H1 (cell line): ENCODE results near the gene SRRT. TPM values are rescaled to one million over a fixed set of nuclear protein-coding genes. Genes with fewer than 3 reads are reported as not detected.

Experiments
- CTCF ChIA-PET: fragments of 300-600 bp; sonication (Branson Sonifier 250); formaldehyde crosslinking; loops from one replicate; lab custom pipeline; 2021; ENCODE audit not compliant: partially characterized antibody; lab: Charles Lee
- POLR2A ChIA-PET: fragments of 300-600 bp; sonication (Branson Sonifier 250); formaldehyde crosslinking; loops from one replicate; lab custom pipeline; 2021; ENCODE audit warnings: inconsistent platforms; ENCODE audit not compliant: partially characterized antibody; lab: Charles Lee
- DNase-seq, 2 experiments: peaks; one replicate each; pipeline versions ENCODE4 v3.0.0 to v3.0.0-alpha.2; 2010 to 2022; ENCODE audit warnings: low spot score in 2 of 2, low read depth in 1 of 2, mixed read lengths in 1 of 2
- FAIRE-seq: peaks from 2 replicates; lab custom pipeline; 2011; peaks lifted over from hg19 to GRCh38; lab: Jason Lieb, UNC
- H2AFZ ChIP-seq: 2 replicates; pipeline ENCODE4 v1.8.1; 2012; ENCODE audit warnings: low read length, inconsistent platforms
- H2AK5ac ChIP-seq: 2 replicates; pipeline ENCODE4 v1.6.1; 2013; ENCODE audit warnings: low read depth, low read length
- H2BK120ac ChIP-seq: replicated peaks from 2 replicates; pipeline ENCODE3; 2013; ENCODE audit warnings: low read depth, low read length, inconsistent platforms
- H2BK12ac ChIP-seq: 2 replicates; pipeline ENCODE4 v1.6.1; 2013; ENCODE audit warnings: low read depth, low read length
- H2BK15ac ChIP-seq: 2 replicates; pipeline ENCODE4 v1.6.1; 2013; ENCODE audit warnings: low read length
- H2BK20ac ChIP-seq: 2 replicates; pipeline ENCODE4 v1.6.1; 2013; ENCODE audit warnings: low read length
- H2BK5ac ChIP-seq: 2 replicates; pipeline ENCODE4 v1.6.1; 2013; ENCODE audit warnings: low read depth, low read length
- H3K14ac ChIP-seq: 2 replicates; pipeline ENCODE4 v1.6.1; 2013; ENCODE audit warnings: inconsistent platforms; ENCODE audit not compliant: insufficient read length
- H3K18ac ChIP-seq: 2 replicates; pipeline ENCODE4 v1.6.1; 2013; ENCODE audit warnings: low read length; ENCODE audit errors: extremely low read depth
- H3K23ac ChIP-seq: 2 replicates; pipeline ENCODE4 v1.6.1; 2013; ENCODE audit warnings: inconsistent platforms; ENCODE audit not compliant: insufficient read length
- H3K23me2 ChIP-seq: 2 replicates; pipeline ENCODE4 v1.6.1; 2013; ENCODE audit warnings: low read depth, low read length
- H3K27ac ChIP-seq: 2 replicates; pipeline ENCODE4 v1.6.1; 2011; ENCODE audit warnings: low read depth, low read length, inconsistent platforms
- H3K27me3 ChIP-seq, 4 experiments: replicated peaks in 1 of 4; 1 replicate in 1 of 4; 2 replicates in 3 of 4; pipeline versions ENCODE4 v1.6.1 to v1.8.1; 2011 to 2013; ENCODE audit warnings: low read length in 3 of 4, mild to moderate bottlenecking in 3 of 4, inconsistent platforms in 2 of 4, mixed read lengths in 2 of 4, moderate library complexity in 1 of 4; ENCODE audit not compliant: control insufficient read depth in 3 of 4, insufficient read depth in 3 of 4; ENCODE audit errors: extremely low read depth in 1 of 4
- H3K36me3 ChIP-seq, 4 experiments: 2 replicates each; pipeline versions ENCODE4 v1.6.1 to v1.8.1; 2011 to 2013; ENCODE audit warnings: mild to moderate bottlenecking in 4 of 4, low read length in 3 of 4, moderate library complexity in 2 of 4, control low read depth in 1 of 4, inconsistent platforms in 1 of 4; ENCODE audit not compliant: insufficient read depth in 4 of 4, control insufficient read depth in 2 of 4
- H3K4ac ChIP-seq: replicated peaks from 2 replicates; pipeline ENCODE3; 2013; ENCODE audit warnings: low read length, low read depth, mixed read lengths, inconsistent platforms; ENCODE audit not compliant: insufficient read length
- H3K4me1 ChIP-seq, 4 experiments: replicated peaks in 1 of 4; 1 replicate in 1 of 4; 2 replicates in 3 of 4; pipeline versions ENCODE4 v1.6.1 to v1.8.1; 2011 to 2013; ENCODE audit warnings: low read length in 3 of 4, inconsistent platforms in 2 of 4, mixed read lengths in 1 of 4; ENCODE audit not compliant: insufficient read depth in 4 of 4, control insufficient read depth in 3 of 4
- H3K4me2 ChIP-seq, 2 experiments: 2 replicates each; pipeline versions ENCODE4 v1.6.1 to v1.8.1; 2011 to 2013; ENCODE audit warnings: low read depth in 2 of 2, low read length in 2 of 2, control low read depth in 1 of 2, inconsistent platforms in 1 of 2, mild to moderate bottlenecking in 1 of 2; ENCODE audit not compliant: insufficient read depth in 1 of 2
- H3K4me3 ChIP-seq, 4 experiments: fragments of 200-600, 300-600 bp in 1 of 4; sonication (generic), shearing (Covaris generic), sonication (Bioruptor Twin) in 1 of 4; 2 replicates each; pipeline versions ENCODE4 v1.5.1 to v1.8.1; 2011 to 2016; ENCODE audit warnings: low read length in 4 of 4, low read depth in 3 of 4, control low read depth in 2 of 4, inconsistent platforms in 2 of 4, mild to moderate bottlenecking in 2 of 4, mixed read lengths in 1 of 4, moderate library complexity in 1 of 4; ENCODE audit not compliant: insufficient read depth in 2 of 4; ENCODE audit errors: extremely low read depth in 1 of 4
- H3K56ac ChIP-seq: replicated peaks from 2 replicates; pipeline ENCODE3; 2013; ENCODE audit warnings: low read depth, mild to moderate bottlenecking, mixed read lengths, low read length, inconsistent platforms; ENCODE audit not compliant: insufficient read length
- H3K79me1 ChIP-seq: 2 replicates; pipeline ENCODE4 v1.6.1; 2013; ENCODE audit warnings: low read depth, low read length, control low read depth
- H3K79me2 ChIP-seq, 2 experiments: 2 replicates each; pipeline versions ENCODE4 v1.6.1 to v1.8.1; 2012 to 2013; ENCODE audit warnings: low read length in 2 of 2, mild to moderate bottlenecking in 2 of 2, inconsistent platforms in 1 of 2; ENCODE audit not compliant: insufficient read depth in 2 of 2, control insufficient read depth in 1 of 2
- H3K9ac ChIP-seq, 4 experiments: replicated peaks in 1 of 4; 1 replicate in 1 of 4; 2 replicates in 3 of 4; pipeline versions ENCODE4 v1.6.1 to v1.8.1; 2011 to 2013; ENCODE audit warnings: low read depth in 3 of 4, low read length in 3 of 4, control low read depth in 2 of 4, mild to moderate bottlenecking in 2 of 4, moderate library complexity in 2 of 4, inconsistent platforms in 1 of 4; ENCODE audit errors: extremely low read depth in 1 of 4
- H3K9me3 ChIP-seq, 2 experiments: 2 replicates each; pipeline versions ENCODE4 v1.6.1 to v1.8.1; 2012 to 2013; ENCODE audit warnings: mild to moderate bottlenecking in 2 of 2, moderate library complexity in 2 of 2, control low read depth in 1 of 2, inconsistent platforms in 1 of 2, low read depth in 1 of 2, low read length in 1 of 2, mixed read lengths in 1 of 2; ENCODE audit not compliant: insufficient read depth in 2 of 2
- H4K20me1 ChIP-seq, 2 experiments: replicated peaks in 1 of 2; 2 replicates each; pipeline versions ENCODE3 to v1.8.1; 2011 to 2013; ENCODE audit warnings: inconsistent platforms in 2 of 2, low read length in 2 of 2, mild to moderate bottlenecking in 1 of 2; ENCODE audit not compliant: insufficient read depth in 2 of 2, control insufficient read depth in 1 of 2
- H4K5ac ChIP-seq: 2 replicates; pipeline ENCODE4 v1.6.1; 2013; ENCODE audit warnings: low read length, low read depth, mixed read lengths, inconsistent platforms; ENCODE audit not compliant: insufficient read length
- H4K8ac ChIP-seq: 2 replicates; pipeline ENCODE4 v1.8.0; 2013; ENCODE audit warnings: mild to moderate bottlenecking, moderate library complexity, low read length, inconsistent platforms; ENCODE audit not compliant: insufficient read depth; ENCODE audit errors: extremely low read depth
- H4K91ac ChIP-seq: replicated peaks from 2 replicates; pipeline ENCODE3; 2013; ENCODE audit warnings: low read length, mixed read lengths, inconsistent platforms; ENCODE audit not compliant: insufficient read length
- ASH2L ChIP-seq: fragments of 200-600, 300-600 bp; sonication (generic); IDR thresholded peaks from one replicate; pipeline ENCODE4 v1.7.1; 2017; ENCODE audit warnings: low read length
- CREB1 ChIP-seq: IDR thresholded peaks from 2 replicates; pipeline ENCODE4 v1.6.1; 2012; ENCODE audit warnings: inconsistent platforms
- EP300 ChIP-seq, 2 experiments: IDR thresholded peaks; 1 replicate in 1 of 2; 2 replicates in 1 of 2; pipeline ENCODE4 v1.6.1; 2011 to 2012; ENCODE audit warnings: low read depth in 2 of 2, low read length in 2 of 2, mild to moderate bottlenecking in 2 of 2, borderline replicate concordance in 1 of 2, inconsistent platforms in 1 of 2, moderate library complexity in 1 of 2
- FOSL1 ChIP-seq: IDR thresholded peaks from 2 replicates; pipeline ENCODE4 v1.6.1; 2011; ENCODE audit warnings: mild to moderate bottlenecking, low read depth, low read length, moderate library complexity; ENCODE audit not compliant: insufficient read depth
- GABPA ChIP-seq: IDR thresholded peaks from 2 replicates; pipeline ENCODE4 v1.6.1; 2011; ENCODE audit warnings: mild to moderate bottlenecking, low read length, moderate library complexity, borderline replicate concordance; ENCODE audit not compliant: insufficient read depth
- KDM1A ChIP-seq: fragments of 200-600, 300-600 bp; sonication (generic); IDR thresholded peaks from 2 replicates; pipeline ENCODE4 v1.7.1; 2016; ENCODE audit warnings: mild to moderate bottlenecking, low read length, borderline replicate concordance
- NANOG ChIP-seq: IDR thresholded peaks from 2 replicates; pipeline ENCODE4 v1.6.1; 2011; ENCODE audit warnings: low read length, low read depth, mild to moderate bottlenecking, inconsistent platforms; ENCODE audit not compliant: insufficient read depth, poor library complexity, severe bottlenecking
- TBP ChIP-seq: IDR thresholded peaks from 2 replicates; pipeline ENCODE4 v1.6.1; 2011; ENCODE audit warnings: low read depth, low read length, improper control_type of control experiment
- ZNF274 ChIP-seq: IDR thresholded peaks from 2 replicates; pipeline ENCODE4 v1.7.0; 2012; ENCODE audit warnings: low read length, borderline replicate concordance; ENCODE audit errors: extremely low read depth
- WGBS, 2 experiments: shearing (Covaris generic) in 1 of 2; methylation state at CpG; one replicate each; pipeline versions ENCODE4 v1.1.6 to v1.1.7; 2013 to 2015; ENCODE audit warnings: low lambda C conversion rate in 2 of 2, mixed read lengths in 2 of 2, inconsistent platforms in 1 of 2, low coverage in 1 of 2, missing lambda C conversion rate in 1 of 2; ENCODE audit not compliant: insufficient replicate concordance in 2 of 2, insufficient coverage in 1 of 2, insufficient read length in 1 of 2; ENCODE audit errors: extremely low coverage in 1 of 2, missing lambda C conversion rate in 1 of 2; 5-methylcytosine and 5-hydroxymethylcytosine counted together
- polyA plus RNA-seq, 7 experiments: library from polyadenylated mRNA; depleted of rRNA in 3 of 7; stranded (reverse) in 5 of 7; unstranded in 2 of 7; fragments of >200 nt in 5 of 7; fragments of 200-250 nt in 2 of 7; gene quantifications; 1 replicate in 5 of 7; 2 replicates in 1 of 7; 4 replicates in 1 of 7; pipeline versions ENCODE4 v1.2.1 to v1.2.3, GENCODE V29; 2011 to 2013; ENCODE audit warnings: missing spikeins in 2 of 7, mixed read lengths in 2 of 7
- total RNA-seq: library from RNA; stranded (reverse); fragmentation: NEBNext Ultra II Directional; extraction: Animal tissue kit (Norgen Biotek cat#: 25700); gene quantifications from 2 replicates; pipeline ENCODE4 v1.2.1, GENCODE V29; 2021

The SRRT gene
- total and polyA plus RNA-seq, 2 of the 8 experiments (the other 6 are each of a cell fraction or from before 2014, with no cell fraction given), result 66.7 to 237 TPM

GRCh38 chr7:100864263-100864845 is 10.5 kb upstream of the SRRT start:
- H3K4me1 ChIP-seq, result peaks cover 2 to 16% (median 11%) of the 10 kb centered on the region in 4 experiments
- H4K5ac ChIP-seq, result no peak overlapping the region
- no peak overlapping the region for H3K4me3 ChIP-seq
- H3K23ac ChIP-seq, result no peak overlapping the region
- no peak overlapping the region for H2BK12ac ChIP-seq
- H3K18ac ChIP-seq, result no peak overlapping the region
- no peak overlapping the region for H4K8ac ChIP-seq
- no peak overlapping the region for H2BK120ac ChIP-seq
- POLR2A ChIA-PET, result interaction anchor here (0.6 to 2.1 kb wide), 5 partner anchors 10 to 61 kb away, joined by 3 to 5 read pairs (median 3); partner anchors contain the start of gene SRRT
- H3K27ac ChIP-seq, result no peak overlapping the region
- CTCF ChIA-PET, result interaction anchor here (0.5 to 4.5 kb wide), 7 partner anchors 8 to 818 kb away, joined by 3 to 25 read pairs (median 4); partner anchors contain the start of genes SLC12A9 and SRRT
- H2BK20ac ChIP-seq, result no peak overlapping the region
- peaks cover 0 to 18% of the 10 kb centered on the region in 2 experiments; a peak in 3 of 4 replicates for H3K79me2 ChIP-seq
- H3K9ac ChIP-seq, result no peak overlapping the region
- 88% methylated on average over 12 of the region's 12 CpGs; no CpG with 5 or more reads in 1 of the 2 experiments for WGBS, 2 experiments
- H3K36me3 ChIP-seq, result peaks cover 6 to 25% (median 11%) of the 10 kb centered on the region in 4 experiments; a peak in 7 of 8 replicates
- no peak overlapping the region for H2BK15ac ChIP-seq
- no peak overlapping the region for H2AK5ac ChIP-seq
- H2AFZ ChIP-seq, result no peak overlapping the region
- peaks cover 0 to 4% of the 10 kb centered on the region in 2 experiments for H4K20me1 ChIP-seq
- H3K27me3 ChIP-seq, result no peaks in the 10 kb centered on the region
- H3K14ac ChIP-seq, result no peak overlapping the region
- DNase-seq, result no peak
- FAIRE-seq, result no peak
- H3K23me2 ChIP-seq, result peaks cover 6% of the 10 kb centered on the region; the same call in 1 of the 2 replicates
- no peak for TF ChIP-seq ZNF274
- TF ChIP-seq FOSL1, result no peak
- no peak for TF ChIP-seq KDM1A
- TF ChIP-seq NANOG, result no peak
- no peak for TF ChIP-seq ASH2L
- no peak for TF ChIP-seq TBP
- TF ChIP-seq EP300 (IDR thresholded peaks at IDR 0.05; ENCODE audit: borderline replicate concordance in 1 of 2, low read depth in 2 of 2, low read length in 2 of 2), result no peak
- no peak for TF ChIP-seq CREB1
- no peak for TF ChIP-seq GABPA
- H2BK5ac ChIP-seq, result no peak overlapping the region
- H3K79me1 ChIP-seq, result peaks cover 5% of the 10 kb centered on the region
- H4K91ac ChIP-seq, result no peak overlapping the region
- no peak overlapping the region for H3K56ac ChIP-seq
- no peak overlapping the region for H3K4ac ChIP-seq
- H3K9me3 ChIP-seq, result no peaks in the 10 kb centered on the region
- no peak overlapping the region for H3K4me2 ChIP-seq
